Activated CD8-positive, alpha-beta memory T cell treated with anti-CD3 and anti-CD28 coated beads for 36 hours (primary cell): ENCODE measurements around the gene AGPS. TPM values are rescaled to one million over a fixed set of nuclear protein-coding genes. Genes with fewer than 3 reads are reported as not detected.

Experiments used
- total RNA-seq, 2 experiments: library from RNA; stranded (reverse); gene quantifications; one replicate each; pipeline ENCODE4 v1.2.3, GENCODE V29; 2021

AGPS gene
- total RNA-seq, 2 experiments from 2014 or later: 64.8 to 69.7 TPM

Other genes starting within 250 kb of the AGPS start
- gene HNRNPA3, start 180.0 kb upstream of the AGPS start, total RNA-seq: 100 to 1,000 TPM; 220 to 227 TPM
- 10 to 100 TPM; 54.1 to 54.2 TPM for gene NFE2L2, start 128.0 kb upstream of the AGPS start, total RNA-seq